Heart right ventricle (tissue), 16 donors: ENCODE data around the gene TASP1. TPM values are rescaled to one million over a fixed set of nuclear protein-coding genes. Genes with fewer than 3 reads are reported as not detected.

ENCODE experiments used
- ATAC-seq, 8 donors: fragments of 200-7000 bp; cut with Tn5 transposase; one replicate each; pipeline ENCODE4 v1.9.1; 2020; ENCODE audit warnings: mild to moderate bottlenecking in 8 of 8, moderate library complexity in 8 of 8, moderate number of reproducible peaks in 1 of 8
- DNase-seq, 2 donors: peaks; one replicate each; pipeline ENCODE4 v3.0.0-alpha.2; 2020
- H3K27ac ChIP-seq, 10 donors: fragments of 200-600 bp; sonication (generic) in 2 of 10; one replicate each; pipeline versions ENCODE4 v1.5.0 to v1.8.0; 2020 to 2022; ENCODE audit warnings: mild to moderate bottlenecking in 3 of 10
- H3K27me3 ChIP-seq, 7 donors: fragments of 200-600 bp; one replicate each; pipeline ENCODE4 v1.8.0; 2021 to 2022; ENCODE audit warnings: mild to moderate bottlenecking in 2 of 7
- H3K36me3 ChIP-seq, 9 donors: fragments of 200-600 bp; sonication (generic) in 1 of 9; one replicate each; pipeline versions ENCODE4 v1.5.0 to v1.8.0; 2020 to 2022; ENCODE audit warnings: mild to moderate bottlenecking in 2 of 9
- H3K4me1 ChIP-seq, 9 donors: fragments of 200-600 bp; sonication (generic) in 1 of 9; one replicate each; pipeline versions ENCODE4 v1.5.0 to v1.8.0; 2020 to 2022; ENCODE audit warnings: mild to moderate bottlenecking in 4 of 9
- H3K4me3 ChIP-seq, 10 donors: fragments of 200-600 bp; sonication (generic) in 2 of 10; one replicate each; pipeline versions ENCODE4 v1.5.0 to v1.8.0; 2020 to 2022; ENCODE audit warnings: mild to moderate bottlenecking in 7 of 10, moderate library complexity in 2 of 10
- H3K9me3 ChIP-seq, 11 donors: fragments of 200-600 bp in 10 of 11; sonication (generic) in 2 of 11; one replicate each; pipeline versions ENCODE4 v1.5.0 to v1.8.0; 2013 to 2022; ENCODE audit warnings: mild to moderate bottlenecking in 2 of 11, control low read depth in 1 of 11, moderate library complexity in 1 of 11
- WGBS, 2 donors: extraction: QIAGEN DNeasy Blood & Tissue Kit; methylation state at CpG; one replicate each; pipeline ENCODE4 v1.1.7; 2013; ENCODE audit warnings: inconsistent platforms in 1 of 2; 5-methylcytosine and 5-hydroxymethylcytosine counted together
- intact Hi-C, 10 donors: fragments of 100-400 bp; cut with DNase I; formaldehyde crosslinking; loops; one replicate each; pipeline versions ENCODE4 v1.11.1 to v1.14.2; 2022
- polyA plus RNA-seq, 2 donors: library from polyadenylated mRNA; stranded (reverse); fragments of 200-250 nt; gene quantifications; one replicate each; pipeline ENCODE4 v1.2.3, GENCODE V29; 2013
- total RNA-seq, 10 donors: library from RNA; stranded (reverse); fragmentation: NEBNext Ultra II Directional in 3 of 10; extraction: Animal tissue kit (Norgen Biotek cat#: 25700) in 3 of 10; gene quantifications; one replicate each; pipeline versions ENCODE4 v1.2.1 to v1.2.4, GENCODE V29; 2021 to 2023
- TF ChIP-seq, protein P1 (sequence below), 9 donors: fragments of 200-600 bp; sonication (generic) in 2 of 9; IDR thresholded peaks; one replicate each; pipeline versions ENCODE4 v1.5.0 to v1.8.0; 2021 to 2022; ENCODE audit warnings: antibody characterized with exemption in 9 of 9, mild to moderate bottlenecking in 5 of 9, moderate library complexity in 1 of 9
- donor health status: Arrhythmogenic right ventricular cardiomyopathy.
- donor health status: ischemic (EF 13 %, LVEDD 7.1; RV severe dilation, severe dysfunction).
- donor health status: healthy with polysubstance abuse.
- donor health status: DM: no; HTN: yes; CAD: no.
- donor health status: DM: no; HTN: no; CAD: no.
- donor health status: ischemic (EF 25% LVEDD 6.9; RV normal size, moderate dysfunction).
- donor health status: ischemic (EF 25% LVEDD 5.7; RV mildly dilated, moderate dysfunction).
- donor health status: healthy.
- donor health status: DM: yes; HTN: yes; CAD: no.
- donor health status: Ischemic cardiomyopathy.
- donor health status: ischemic (EF 35%, LVEDD 5.7; RV mildly dilated, moderate dysfunction).
- donor health status: nonischemic (EF 11% LVEDD 7.7; RV severe dilation, severe dysfunction).
- donor health status: DM: yes; HTN: yes; CAD: no.
- donor health status: PGD.
- donor health status: ischemic (EF 29% LVEDD 5.4; RV normal size, mild dysfunction).
- donor health status: nonischemic (EF 23%, LVEDD 6.1; RV moderate dilation, normal function).

TASP1 gene
- total and polyA plus RNA-seq, 12 donors = 2.1 to 8.5 (median 5.8) TPM

DNA sequence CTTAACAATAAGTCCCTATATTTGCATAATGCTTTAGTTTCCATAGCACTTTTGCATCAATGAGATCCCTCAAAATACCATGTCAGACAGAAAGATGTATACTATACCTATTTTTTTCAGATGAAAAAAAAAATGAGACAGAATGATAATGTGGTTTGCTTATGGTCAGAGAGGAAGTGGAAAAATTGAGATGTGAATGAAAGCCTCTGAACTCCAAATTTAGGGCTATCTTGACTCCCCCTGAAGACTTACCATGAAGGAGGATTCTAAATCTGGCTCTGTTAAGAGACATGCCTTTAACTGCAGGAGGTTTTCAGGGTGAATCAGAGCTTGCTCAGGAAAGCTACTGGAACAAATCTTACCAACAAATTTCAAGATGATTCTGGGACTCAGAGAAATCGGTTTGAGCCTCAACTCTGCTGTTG, 241.4 kb downstream of the TASP1 start:
- DNase-seq = no peak
- Histone ChIP-seq H3K4me1 (peaks cover 0 to 8% (median 0%) of the 10 kb centered on the region in 9 donors), H3K36me3 (no peaks in the 10 kb centered on the region), H3K27me3 (no peaks in the 10 kb centered on the region), H3K27ac (no peak overlapping the region), H3K4me3 (no peak overlapping the region), H3K9me3 (no peaks in the 10 kb centered on the region)
- intact Hi-C loops = no loop called here
- TF ChIP-seq, protein P1, sequence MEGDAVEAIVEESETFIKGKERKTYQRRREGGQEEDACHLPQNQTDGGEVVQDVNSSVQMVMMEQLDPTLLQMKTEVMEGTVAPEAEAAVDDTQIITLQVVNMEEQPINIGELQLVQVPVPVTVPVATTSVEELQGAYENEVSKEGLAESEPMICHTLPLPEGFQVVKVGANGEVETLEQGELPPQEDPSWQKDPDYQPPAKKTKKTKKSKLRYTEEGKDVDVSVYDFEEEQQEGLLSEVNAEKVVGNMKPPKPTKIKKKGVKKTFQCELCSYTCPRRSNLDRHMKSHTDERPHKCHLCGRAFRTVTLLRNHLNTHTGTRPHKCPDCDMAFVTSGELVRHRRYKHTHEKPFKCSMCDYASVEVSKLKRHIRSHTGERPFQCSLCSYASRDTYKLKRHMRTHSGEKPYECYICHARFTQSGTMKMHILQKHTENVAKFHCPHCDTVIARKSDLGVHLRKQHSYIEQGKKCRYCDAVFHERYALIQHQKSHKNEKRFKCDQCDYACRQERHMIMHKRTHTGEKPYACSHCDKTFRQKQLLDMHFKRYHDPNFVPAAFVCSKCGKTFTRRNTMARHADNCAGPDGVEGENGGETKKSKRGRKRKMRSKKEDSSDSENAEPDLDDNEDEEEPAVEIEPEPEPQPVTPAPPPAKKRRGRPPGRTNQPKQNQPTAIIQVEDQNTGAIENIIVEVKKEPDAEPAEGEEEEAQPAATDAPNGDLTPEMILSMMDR (IDR thresholded peaks at IDR 0.05) = no peak
- 87 to 96% methylated on average over 1 of the region's 1 CpG for WGBS, 2 donors
- no peak for ATAC-seq

DNA sequence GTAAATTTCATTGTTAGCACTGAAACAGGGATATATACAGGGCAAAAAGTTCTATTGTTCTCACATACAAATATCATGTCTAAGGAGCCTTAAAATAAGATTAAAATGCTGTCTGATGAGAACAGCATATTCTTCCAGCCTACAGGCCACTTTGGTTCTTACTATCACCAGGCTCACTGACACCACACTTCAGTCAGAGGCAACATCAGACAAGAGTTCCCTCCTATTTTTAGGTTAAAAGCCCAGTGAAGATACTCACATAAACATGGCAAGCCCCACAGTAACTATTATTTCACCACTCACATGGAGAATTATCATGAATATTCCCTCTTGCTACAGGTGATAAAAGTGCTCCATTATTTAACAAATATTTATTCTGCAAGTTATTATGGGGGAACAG, 241.9 kb downstream of the TASP1 start:
- H3K9me3 ChIP-seq = no peaks in the 10 kb centered on the region
- no peak overlapping the region for H3K27ac ChIP-seq
- intact Hi-C loops = no loop called here
- peaks cover 0 to 8% (median 0%) of the 10 kb centered on the region in 9 donors for H3K4me1 ChIP-seq
- DNase-seq = no peak
- TF ChIP-seq, protein P1 (IDR thresholded peaks at IDR 0.05) = no peak
- no peak overlapping the region for H3K4me3 ChIP-seq
- no peaks in the 10 kb centered on the region for H3K27me3 ChIP-seq
- ATAC-seq = no peak
- H3K36me3 ChIP-seq = no peaks in the 10 kb centered on the region

DNA sequence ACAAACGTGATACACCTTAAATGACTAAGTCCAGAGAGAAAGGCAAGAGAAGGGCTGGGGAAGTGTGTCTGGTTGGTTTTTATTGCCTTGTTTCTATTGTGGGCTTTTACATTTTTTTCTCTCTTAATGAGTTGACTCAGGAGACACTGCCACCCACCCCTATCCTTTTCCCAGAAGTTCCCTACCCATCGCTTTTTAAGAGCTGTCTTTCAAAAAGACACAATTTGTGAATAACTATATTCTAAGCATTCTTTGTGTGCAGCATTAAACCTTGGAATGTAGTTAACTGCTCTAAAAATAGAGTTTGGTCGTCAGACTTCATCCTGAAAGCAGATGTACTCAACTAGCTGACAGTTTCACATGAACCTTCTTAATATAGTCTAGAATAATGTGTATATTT, 242.7 kb downstream of the TASP1 start:
- WGBS, 2 donors = 66 to 71% methylated on average over 3 of the region's 3 CpGs
- H3K27me3 ChIP-seq = no peaks in the 10 kb centered on the region
- ATAC-seq = no peak
- H3K9me3 ChIP-seq = no peaks in the 10 kb centered on the region
- peaks cover 0 to 8% (median 0%) of the 10 kb centered on the region in 9 donors for H3K4me1 ChIP-seq
- no peak for DNase-seq
- no peak overlapping the region for H3K27ac ChIP-seq
- H3K36me3 ChIP-seq = no peaks in the 10 kb centered on the region
- TF ChIP-seq, protein P1 (IDR thresholded peaks at IDR 0.05) = no peak
- intact Hi-C loops = no loop called here
- H3K4me3 ChIP-seq = no peak overlapping the region

DNA sequence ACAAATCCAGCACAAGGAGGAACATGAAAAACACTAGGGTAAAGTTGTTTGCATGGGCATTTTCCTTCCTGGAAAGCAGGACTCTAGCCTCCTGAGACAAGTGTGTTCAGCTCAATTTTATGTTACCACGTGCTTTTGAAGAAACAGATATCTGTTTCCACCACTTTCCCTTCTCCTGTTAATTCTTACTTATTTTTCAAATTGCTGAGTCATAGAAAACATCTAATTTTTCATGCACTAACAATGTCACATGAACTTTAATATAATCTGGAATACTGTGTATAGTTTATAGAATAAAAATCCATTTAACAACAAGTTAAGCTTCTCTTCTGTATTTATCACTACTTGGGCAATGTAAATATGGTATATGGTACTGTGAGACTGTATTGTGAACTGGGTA, 243.5 kb downstream of the TASP1 start:
- no peak overlapping the region for H3K27ac ChIP-seq
- ATAC-seq = no peak

More for the DNA sequence above, 243.5 kb downstream of the TASP1 start:
- Histone ChIP-seq H3K4me3 (no peak overlapping the region), H3K4me1 (peaks cover 0 to 8% (median 0%) of the 10 kb centered on the region in 9 donors), H3K36me3 (peaks cover 0 to 3% (median 0%) of the 10 kb centered on the region in 9 donors), H3K9me3 (no peaks in the 10 kb centered on the region), H3K27me3 (no peaks in the 10 kb centered on the region)
- intact Hi-C loops = no loop called here
- WGBS, 2 donors = 75 to 77% methylated on average over 1 of the region's 1 CpG
- DNase-seq = no peak
- TF ChIP-seq, protein P1 (IDR thresholded peaks at IDR 0.05) = no peak
